GM19351 (cell line): ENCODE measurements around the gene PAX8.

Experiments used
- ATAC-seq: cut with Tn5 transposase; IDR thresholded peaks from one replicate; pipeline ENCODE4 v1.9.1; 2021; ENCODE audit warnings: mild to moderate bottlenecking, moderate library complexity; ENCODE audit not compliant: unreplicated experiment

The PAX8 gene

DNA sequence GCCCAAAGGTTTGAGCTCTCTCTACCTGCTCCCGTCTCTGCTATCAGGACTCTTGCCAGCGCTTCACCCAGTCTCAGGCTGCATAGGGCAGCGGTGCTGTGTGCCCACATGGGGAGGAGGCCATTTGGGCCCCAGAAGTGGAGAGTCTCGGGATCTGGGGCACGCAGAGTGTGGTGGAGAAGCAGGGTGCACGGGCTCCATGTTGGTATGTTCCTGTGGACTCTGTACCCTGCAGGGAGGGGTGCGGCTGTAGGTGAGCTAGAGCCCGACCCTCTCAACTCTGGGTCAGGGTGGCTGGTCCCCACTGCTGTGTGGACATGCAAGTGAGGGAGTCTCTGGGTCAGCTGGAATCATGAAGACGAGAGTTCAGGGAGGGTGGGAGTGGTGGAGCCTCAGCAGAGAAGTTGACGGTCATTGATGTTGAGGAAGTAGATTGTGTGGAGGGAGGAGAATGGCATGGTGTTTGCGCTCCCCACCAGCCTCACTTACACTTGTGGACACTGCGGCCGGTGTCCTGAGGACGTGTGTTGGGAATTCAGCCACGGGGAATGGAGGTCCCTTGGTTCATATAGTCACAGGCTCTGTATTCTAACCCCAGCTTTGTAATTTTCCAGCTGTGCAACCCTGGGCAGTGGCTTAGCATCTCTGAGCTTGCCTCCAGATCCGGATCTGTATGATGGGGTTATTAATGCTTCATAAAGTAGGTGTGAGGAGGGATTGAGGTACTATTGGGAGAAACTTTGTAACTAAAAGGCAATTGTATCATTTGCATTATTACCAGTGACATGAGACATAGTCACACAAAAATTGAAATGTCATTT, 105.8 kb downstream of the PAX8 start:
- ATAC-seq, result no peak

- no peak for ATAC-seq
Observed at GRCh38 chr2:113171334-113172075, 107.2 kb downstream of the PAX8 start.

- ATAC-seq, result no peak
Observed at GRCh38 chr2:113169586-113169985, 109.1 kb downstream of the PAX8 start.

DNA sequence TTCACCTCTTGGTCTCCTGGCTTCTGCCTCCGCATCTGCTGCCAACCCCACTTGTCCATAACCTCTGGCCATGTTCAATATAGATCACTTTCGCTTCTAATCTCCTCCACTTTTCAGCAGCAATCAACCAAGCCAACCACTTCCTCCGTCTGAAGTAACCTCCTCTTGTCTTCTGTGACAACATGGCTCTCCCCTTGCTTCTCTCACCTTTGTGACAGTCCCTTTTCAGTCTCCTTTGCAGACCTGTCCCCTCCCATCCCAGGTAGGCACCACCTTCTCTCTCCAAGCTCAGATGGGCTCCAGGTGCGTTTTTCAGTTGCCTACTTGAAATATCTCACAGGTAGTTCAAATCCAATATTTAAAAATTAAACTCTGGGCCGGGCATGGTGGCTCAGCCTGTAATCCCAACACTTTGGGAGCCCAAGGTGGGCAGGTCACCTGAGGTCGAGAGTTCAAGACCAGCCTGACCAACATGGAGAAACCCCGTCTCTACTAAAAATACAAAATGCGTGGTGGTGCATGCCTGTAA, 109.7 kb downstream of the PAX8 start:
- ATAC-seq, result no peak

DNA sequence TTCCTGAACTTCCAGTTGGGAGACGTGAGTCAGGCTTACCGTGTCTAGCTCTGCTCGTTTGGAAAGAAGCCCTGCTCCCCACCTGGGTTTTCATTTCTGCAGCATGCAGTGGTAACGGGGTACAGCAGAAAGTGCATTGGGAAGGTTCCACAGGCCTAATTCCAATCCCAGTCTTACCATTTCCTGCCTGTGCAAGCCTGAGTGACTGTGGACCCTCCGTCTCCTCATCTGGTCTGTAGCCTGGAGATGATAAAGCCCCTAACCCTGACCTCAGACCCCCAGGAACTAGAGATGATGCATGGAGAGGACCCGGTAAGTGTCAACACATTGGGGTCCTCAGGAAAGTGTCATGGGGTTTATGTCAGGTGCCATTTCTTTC, 110.8 kb downstream of the PAX8 start:
- ATAC-seq, result no peak

GRCh38 chr2:113167115-113167932, 111.4 kb downstream of the PAX8 start:
- ATAC-seq, result no peak

DNA sequence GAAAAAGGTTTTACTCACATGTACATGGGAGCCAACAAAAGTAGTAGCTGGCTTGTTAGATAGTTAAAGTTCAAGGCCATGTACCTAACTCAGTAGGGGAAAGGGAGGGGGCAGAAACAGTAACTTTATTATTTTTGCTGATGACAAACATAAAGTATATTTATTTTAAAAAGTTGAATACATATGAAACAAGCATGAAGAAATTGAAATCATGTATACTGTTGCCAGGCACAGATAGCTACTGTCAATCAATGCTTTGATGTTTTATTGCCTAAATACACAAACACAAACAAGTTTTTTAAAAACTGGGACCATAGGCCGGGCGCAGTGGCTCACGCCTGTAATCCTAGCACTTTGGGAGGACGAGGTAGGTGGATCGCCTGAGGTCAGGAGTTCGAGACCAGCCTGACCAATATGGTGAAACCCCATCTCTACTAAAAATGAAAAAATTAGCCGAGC, 112.5 kb downstream of the PAX8 start:
- ATAC-seq, result no peak
